Measurements from ENCODE around the gene PRKAR2A.
"Not testable (repeated sequence)": the region's sequence is repeated elsewhere in the genome, so short reads cannot be mapped to it uniquely, and the experiment has no call there.

PRKAR2A gene

GRCh38 chr3:48776854-48777253, 70.8 kb downstream of the PRKAR2A start:
- DNase-seq = no peak

DNA sequence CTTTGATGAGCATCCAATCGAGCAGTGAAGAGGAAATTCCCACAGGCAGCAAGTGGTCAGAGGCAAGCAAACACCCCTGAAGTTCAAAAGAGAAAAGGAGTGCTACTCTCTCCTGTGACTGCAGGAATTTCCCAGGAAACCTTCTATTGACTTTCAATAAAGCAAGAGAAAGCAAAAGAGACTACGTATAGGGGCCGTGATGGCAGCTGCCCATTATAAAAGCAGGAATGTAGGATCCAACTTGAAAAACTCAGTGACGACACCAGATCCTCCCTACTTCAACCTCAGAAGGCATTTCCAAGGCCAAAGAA, 77.5 kb downstream of the PRKAR2A start:
- DNase-seq = no peak

- DNase-seq = no peak
These were observed 82.3 kb downstream of the PRKAR2A start for GRCh38 chr3:48765376-48765775.

DNA sequence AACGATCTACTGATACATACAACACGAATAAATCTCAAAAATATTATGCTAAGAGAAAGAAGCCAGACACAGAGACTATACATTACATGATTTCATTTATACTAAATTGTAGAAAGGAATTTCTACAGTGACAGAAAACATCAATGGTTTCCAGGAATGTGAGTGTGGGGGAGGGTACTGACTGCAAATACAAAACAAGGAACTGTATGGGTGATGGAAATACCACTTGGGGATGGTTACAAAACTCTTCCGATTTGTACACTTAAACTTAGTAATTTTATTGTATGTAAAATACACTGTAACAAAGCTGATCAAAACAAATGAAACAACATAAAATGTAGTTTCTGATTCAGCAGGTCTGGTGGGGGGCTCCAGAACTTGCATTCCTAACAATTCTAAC, 84.9 kb downstream of the PRKAR2A start:
- no peak for DNase-seq

DNA sequence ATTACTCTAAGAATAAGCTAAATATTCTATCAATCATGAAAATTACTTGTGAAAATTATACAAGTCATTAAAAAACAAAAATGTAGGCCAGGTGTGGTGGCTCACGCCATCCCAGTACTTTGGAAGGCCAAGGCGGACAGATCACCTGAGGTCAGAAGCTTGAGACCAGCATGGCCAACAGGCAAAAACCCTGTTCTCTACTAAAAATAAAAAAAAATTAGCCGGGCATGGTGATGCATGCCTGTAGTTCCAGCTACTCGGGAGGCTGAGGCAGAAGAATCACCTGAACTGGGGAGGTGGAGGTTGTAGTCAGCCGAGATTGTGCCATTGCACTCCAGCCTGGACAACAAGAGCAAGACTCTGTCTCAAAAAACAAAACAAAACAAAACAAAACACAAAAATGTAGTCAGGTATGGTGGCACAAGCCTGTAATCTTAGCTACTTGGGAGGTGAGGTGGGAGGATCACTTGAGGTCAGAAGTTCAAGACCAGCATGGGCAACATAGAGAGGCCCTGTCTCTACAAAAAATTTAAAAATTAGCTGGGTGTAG, 87.6 kb downstream of the PRKAR2A start:
- not testable (repeated sequence) for DNase-seq

DNA sequence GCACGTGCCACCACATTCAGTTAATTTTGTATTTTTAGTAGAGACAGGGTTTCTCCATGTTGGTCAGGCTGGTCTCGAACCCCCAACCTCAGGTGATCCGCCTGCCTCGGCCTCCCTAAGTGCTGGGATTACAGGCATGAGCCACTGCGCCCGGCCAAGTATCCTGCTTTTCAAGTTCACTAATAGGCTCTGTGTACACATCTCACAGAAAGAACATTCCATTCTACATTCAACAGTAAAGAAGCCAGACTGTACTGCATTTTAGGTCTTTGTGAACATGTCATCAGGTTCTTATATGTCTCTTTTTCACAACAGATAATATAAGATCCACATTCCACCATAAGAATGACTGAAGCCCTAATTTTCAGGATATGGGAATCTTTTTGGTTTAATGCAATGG, 88.1 kb downstream of the PRKAR2A start:
- DNase-seq = not testable (repeated sequence)

DNA sequence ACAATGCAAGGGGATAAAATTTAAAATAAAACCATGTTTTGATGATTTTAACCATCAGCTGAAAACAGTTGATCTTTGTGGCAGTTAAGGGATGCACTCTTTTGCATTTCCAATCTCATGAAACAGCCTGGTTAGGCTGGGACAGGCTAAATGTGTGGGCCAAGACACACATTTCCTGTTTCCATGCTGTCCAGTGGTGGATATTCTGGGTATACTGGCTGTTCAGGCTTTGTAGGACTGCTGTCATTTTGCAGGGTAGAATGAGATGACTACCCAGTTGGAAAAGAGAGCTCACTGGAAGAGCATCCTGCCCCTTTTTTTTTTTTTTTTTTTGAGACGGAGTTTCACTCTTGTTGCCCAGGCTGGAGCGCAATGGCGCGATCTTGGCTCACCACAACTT, 88.6 kb downstream of the PRKAR2A start:
- DNase-seq = no peak

- no peak for DNase-seq
These were observed 91.0 kb downstream of the PRKAR2A start for GRCh38 chr3:48756640-48757039.

GRCh38 chr3:48750856-48751255, 96.8 kb downstream of the PRKAR2A start:
- DNase-seq = no peak

DNA sequence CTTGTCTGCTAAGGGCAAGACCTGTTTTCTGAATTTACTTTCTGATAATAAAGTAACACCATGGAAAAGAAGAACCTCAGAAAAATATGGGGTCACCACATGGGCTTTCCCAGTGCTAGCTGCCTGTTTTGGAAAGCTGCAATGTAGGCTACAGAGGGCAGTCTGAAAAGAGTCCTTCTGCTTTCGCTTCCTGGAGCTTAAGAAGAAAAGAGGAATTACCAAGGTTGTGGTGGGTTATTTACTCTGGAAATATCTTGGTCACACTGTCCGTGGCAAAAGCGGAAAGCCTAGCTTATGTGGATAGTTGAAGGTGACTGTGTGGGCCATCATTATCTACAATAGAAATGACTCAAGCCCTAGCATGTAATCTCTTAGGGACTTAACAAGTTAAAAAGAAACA, 98.9 kb downstream of the PRKAR2A start:
- DNase-seq = no peak

GRCh38 chr3:48747706-48748105, 100.0 kb downstream of the PRKAR2A start:
- DNase-seq = no peak

- DNase-seq = no peak
These were observed 100.6 kb downstream of the PRKAR2A start for GRCh38 chr3:48747015-48747615.

GRCh38 chr3:48743773-48744172, 103.9 kb downstream of the PRKAR2A start:
- no peak for DNase-seq

GRCh38 chr3:48741226-48741625, 106.4 kb downstream of the PRKAR2A start:
- not testable (repeated sequence) for DNase-seq

- DNase-seq = peak; percentile 56
These were observed 107.5 kb downstream of the PRKAR2A start for GRCh38 chr3:48739955-48740823.

DNA sequence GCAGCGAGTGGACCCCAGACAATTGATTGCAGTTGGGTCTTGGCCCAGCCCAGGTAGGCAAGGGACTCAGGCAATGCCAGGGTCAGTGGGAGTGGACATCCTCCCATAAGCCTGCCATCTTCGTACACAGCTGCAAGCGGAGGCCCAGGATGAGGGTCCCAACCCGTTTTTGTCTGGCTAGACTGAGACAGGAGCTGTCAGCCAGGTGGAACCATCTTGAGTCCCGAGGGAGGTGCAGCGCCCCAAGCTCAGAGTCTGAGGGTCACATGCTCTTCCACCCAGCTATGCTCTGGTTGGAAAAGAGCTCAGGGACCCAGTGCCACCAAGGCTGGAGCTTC, 108.1 kb downstream of the PRKAR2A start:
- DNase-seq = no peak

- DNase-seq = no peak
These were observed 108.6 kb downstream of the PRKAR2A start for GRCh38 chr3:48738926-48739616.

GRCh38 chr3:48738144-48738536, 109.5 kb downstream of the PRKAR2A start:
- no peak for DNase-seq

GRCh38 chr3:48735075-48735767, 112.5 kb downstream of the PRKAR2A start:
- DNase-seq = not testable (repeated sequence)

DNA sequence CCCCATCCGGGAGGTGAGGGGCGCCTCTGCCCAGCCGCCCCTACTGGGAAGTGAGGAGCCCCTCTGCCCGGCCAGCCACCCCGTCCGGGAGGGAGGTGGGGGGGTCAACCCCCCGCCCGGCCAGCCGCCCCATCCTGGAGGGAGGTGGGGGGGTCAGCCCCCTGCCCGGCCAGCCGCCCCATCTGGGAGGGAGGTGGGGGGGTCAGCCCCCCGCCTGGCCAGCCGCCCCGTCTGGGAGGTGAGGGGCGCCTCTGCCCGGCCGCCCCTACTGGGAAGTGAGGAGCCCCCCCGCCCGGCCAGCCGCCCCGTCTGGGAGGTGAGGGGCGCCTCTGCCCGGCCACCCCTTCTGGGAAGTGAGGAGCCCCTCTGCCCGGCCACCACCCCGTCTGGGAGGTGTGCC, 113.1 kb downstream of the PRKAR2A start:
- not testable (repeated sequence) for DNase-seq

GRCh38 chr3:48733752-48734518, 113.7 kb downstream of the PRKAR2A start:
- not testable (repeated sequence) for DNase-seq

GRCh38 chr3:48727511-48727910, 120.2 kb downstream of the PRKAR2A start:
- no peak for DNase-seq

Measured in right forelimb (tissue), 1 donor.